ENCODE data around the gene ZNF564. TPM values are rescaled to one million over a fixed set of nuclear protein-coding genes. Genes with fewer than 3 reads are reported as not detected.

Gene ZNF564
- total and polyA plus RNA-seq, 2 of the 13 experiments (the other 11 are each of a cell fraction or from before 2014, with no cell fraction given), result 2.3 to 11.1 TPM

DNA sequence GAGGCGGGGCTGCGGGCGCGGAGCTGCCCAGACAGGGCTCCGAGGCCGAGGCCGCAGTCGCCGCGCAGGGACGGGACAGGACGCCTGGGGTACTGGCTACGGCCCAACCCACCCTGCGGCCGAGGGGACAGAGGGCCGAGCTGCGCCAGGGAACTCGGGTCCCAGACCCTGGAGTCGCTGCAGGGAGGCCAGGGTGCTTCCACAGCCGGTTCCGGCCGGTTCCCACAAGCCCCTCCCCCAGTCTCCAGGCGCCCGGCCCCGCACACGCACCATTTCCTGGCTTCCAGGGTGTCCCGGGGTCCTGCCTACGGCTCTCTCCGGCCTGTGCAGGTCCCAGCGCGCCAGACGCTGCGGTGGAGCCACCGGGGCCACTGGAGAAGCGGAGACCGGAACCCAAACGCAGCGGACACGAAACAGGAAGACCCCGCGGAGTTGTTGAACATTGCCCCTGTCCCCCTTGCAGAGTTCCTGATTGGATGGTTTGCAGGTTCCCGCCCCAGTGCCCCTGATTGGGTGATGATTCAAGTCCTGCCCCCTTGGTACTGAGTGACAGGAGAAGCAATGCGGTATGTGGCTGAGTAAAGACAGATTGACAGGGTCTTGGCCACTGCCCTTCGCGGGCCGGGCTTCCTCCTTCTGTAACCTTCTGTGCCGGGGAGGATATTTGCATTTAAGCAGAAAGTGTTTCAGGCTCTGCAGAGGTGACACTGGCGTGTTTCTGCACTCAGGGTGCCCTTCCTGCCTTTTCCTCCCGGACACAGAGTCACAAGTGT is at the start of gene ZNF564 (continued):
- TF ChIP-seq, protein P1, sequence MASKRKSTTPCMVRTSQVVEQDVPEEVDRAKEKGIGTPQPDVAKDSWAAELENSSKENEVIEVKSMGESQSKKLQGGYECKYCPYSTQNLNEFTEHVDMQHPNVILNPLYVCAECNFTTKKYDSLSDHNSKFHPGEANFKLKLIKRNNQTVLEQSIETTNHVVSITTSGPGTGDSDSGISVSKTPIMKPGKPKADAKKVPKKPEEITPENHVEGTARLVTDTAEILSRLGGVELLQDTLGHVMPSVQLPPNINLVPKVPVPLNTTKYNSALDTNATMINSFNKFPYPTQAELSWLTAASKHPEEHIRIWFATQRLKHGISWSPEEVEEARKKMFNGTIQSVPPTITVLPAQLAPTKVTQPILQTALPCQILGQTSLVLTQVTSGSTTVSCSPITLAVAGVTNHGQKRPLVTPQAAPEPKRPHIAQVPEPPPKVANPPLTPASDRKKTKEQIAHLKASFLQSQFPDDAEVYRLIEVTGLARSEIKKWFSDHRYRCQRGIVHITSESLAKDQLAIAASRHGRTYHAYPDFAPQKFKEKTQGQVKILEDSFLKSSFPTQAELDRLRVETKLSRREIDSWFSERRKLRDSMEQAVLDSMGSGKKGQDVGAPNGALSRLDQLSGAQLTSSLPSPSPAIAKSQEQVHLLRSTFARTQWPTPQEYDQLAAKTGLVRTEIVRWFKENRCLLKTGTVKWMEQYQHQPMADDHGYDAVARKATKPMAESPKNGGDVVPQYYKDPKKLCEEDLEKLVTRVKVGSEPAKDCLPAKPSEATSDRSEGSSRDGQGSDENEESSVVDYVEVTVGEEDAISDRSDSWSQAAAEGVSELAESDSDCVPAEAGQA (IDR thresholded peaks at IDR 0.05; ENCODE audit: low read depth), result no peak
- TF ChIP-seq, protein P1 (CRISPR knock-in tag; IDR thresholded peaks at IDR 0.05; ENCODE audit: borderline replicate concordance), result no peak
- TF ChIP-seq CREM (IDR thresholded peaks at IDR 0.05), result peak; percentile 73
- TF ChIP-seq CREM (CRISPR knock-in tag; IDR thresholded peaks at IDR 0.05), result no peak
- peak; percentile 72; the same call in 1 of the 2 replicates for TF ChIP-seq MAF1 (CRISPR knock-in tag; IDR thresholded peaks at IDR 0.05; ENCODE audit: borderline replicate concordance)
- TF ChIP-seq ZNF775 (CRISPR knock-in tag; IDR thresholded peaks at IDR 0.05; ENCODE audit: borderline replicate concordance), result no peak
- TF ChIP-seq TAF1 (CRISPR knock-in tag; IDR thresholded peaks at IDR 0.05), result peak; percentile 91
- TF ChIP-seq ZNF549 (CRISPR knock-in tag; IDR thresholded peaks at IDR 0.05), result no peak
- no peak for TF ChIP-seq CENPX (CRISPR knock-in tag; IDR thresholded peaks at IDR 0.05)
- TF ChIP-seq, protein P2, sequence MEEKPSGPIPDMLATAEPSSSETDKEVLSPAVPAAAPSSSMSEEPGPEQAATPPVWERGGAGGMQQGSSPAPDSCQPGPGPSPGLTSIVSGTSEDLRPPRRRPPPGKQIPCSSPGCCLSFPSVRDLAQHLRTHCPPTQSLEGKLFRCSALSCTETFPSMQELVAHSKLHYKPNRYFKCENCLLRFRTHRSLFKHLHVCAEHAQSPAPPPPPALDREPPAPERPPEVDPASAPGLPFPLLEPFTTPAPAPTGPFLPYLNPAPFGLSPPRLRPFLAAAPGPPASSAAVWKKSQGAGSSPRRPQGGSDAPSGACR (CRISPR knock-in tag; IDR thresholded peaks at IDR 0.05), result peak; percentile 81
- TF ChIP-seq CBX2 (IDR thresholded peaks at IDR 0.05; ENCODE audit: low read depth, low read length), result no peak
- TF ChIP-seq CBX2 (CRISPR knock-in tag; IDR thresholded peaks at IDR 0.05; ENCODE audit: low read depth), result 0 out of 2 replicates have a peak, but pooled peaks have one; percentile 32
- TF ChIP-seq POGZ (CRISPR knock-in tag; IDR thresholded peaks at IDR 0.05), result peak; percentile 75
- TF ChIP-seq SALL1 (CRISPR knock-in tag; IDR thresholded peaks at IDR 0.05), result peak; percentile 48
- TF ChIP-seq FOXJ3 (CRISPR knock-in tag; IDR thresholded peaks at IDR 0.05; ENCODE audit: borderline replicate concordance), result peak; percentile 22; the same call in 1 of the 2 replicates
- TF ChIP-seq HIVEP1 (CRISPR knock-in tag; IDR thresholded peaks at IDR 0.05), result peak; percentile 87; the same call in 1 of the 2 replicates
- TF ChIP-seq, protein P3, sequence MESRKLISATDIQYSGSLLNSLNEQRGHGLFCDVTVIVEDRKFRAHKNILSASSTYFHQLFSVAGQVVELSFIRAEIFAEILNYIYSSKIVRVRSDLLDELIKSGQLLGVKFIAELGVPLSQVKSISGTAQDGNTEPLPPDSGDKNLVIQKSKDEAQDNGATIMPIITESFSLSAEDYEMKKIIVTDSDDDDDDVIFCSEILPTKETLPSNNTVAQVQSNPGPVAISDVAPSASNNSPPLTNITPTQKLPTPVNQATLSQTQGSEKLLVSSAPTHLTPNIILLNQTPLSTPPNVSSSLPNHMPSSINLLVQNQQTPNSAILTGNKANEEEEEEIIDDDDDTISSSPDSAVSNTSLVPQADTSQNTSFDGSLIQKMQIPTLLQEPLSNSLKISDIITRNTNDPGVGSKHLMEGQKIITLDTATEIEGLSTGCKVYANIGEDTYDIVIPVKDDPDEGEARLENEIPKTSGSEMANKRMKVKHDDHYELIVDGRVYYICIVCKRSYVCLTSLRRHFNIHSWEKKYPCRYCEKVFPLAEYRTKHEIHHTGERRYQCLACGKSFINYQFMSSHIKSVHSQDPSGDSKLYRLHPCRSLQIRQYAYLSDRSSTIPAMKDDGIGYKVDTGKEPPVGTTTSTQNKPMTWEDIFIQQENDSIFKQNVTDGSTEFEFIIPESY (CRISPR knock-in tag; IDR thresholded peaks at IDR 0.05), result no peak
- TF ChIP-seq, protein P4, sequence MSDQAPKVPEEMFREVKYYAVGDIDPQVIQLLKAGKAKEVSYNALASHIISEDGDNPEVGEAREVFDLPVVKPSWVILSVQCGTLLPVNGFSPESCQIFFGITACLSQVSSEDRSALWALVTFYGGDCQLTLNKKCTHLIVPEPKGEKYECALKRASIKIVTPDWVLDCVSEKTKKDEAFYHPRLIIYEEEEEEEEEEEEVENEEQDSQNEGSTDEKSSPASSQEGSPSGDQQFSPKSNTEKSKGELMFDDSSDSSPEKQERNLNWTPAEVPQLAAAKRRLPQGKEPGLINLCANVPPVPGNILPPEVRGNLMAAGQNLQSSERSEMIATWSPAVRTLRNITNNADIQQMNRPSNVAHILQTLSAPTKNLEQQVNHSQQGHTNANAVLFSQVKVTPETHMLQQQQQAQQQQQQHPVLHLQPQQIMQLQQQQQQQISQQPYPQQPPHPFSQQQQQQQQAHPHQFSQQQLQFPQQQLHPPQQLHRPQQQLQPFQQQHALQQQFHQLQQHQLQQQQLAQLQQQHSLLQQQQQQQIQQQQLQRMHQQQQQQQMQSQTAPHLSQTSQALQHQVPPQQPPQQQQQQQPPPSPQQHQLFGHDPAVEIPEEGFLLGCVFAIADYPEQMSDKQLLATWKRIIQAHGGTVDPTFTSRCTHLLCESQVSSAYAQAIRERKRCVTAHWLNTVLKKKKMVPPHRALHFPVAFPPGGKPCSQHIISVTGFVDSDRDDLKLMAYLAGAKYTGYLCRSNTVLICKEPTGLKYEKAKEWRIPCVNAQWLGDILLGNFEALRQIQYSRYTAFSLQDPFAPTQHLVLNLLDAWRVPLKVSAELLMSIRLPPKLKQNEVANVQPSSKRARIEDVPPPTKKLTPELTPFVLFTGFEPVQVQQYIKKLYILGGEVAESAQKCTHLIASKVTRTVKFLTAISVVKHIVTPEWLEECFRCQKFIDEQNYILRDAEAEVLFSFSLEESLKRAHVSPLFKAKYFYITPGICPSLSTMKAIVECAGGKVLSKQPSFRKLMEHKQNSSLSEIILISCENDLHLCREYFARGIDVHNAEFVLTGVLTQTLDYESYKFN (CRISPR knock-in tag; conservative IDR thresholded peaks at IDR 0.05), result peak; percentile 63
